ENCODE measurements around the gene XIRP1.

- TF ChIP-seq CTCF (IDR thresholded peaks at IDR 0.05) (no peak), POLR2A (IDR thresholded peaks at IDR 0.05) (no peak)
These were observed 43.3 kb downstream of the XIRP1 start for GRCh38 chr3:39149059-39149455.
